ENCODE results near the gene FAM107B. TPM values are rescaled to one million over a fixed set of nuclear protein-coding genes. Genes with fewer than 3 reads are reported as not detected.

Gene FAM107B
- total and polyA plus RNA-seq, 2 donors (not counting 3 experiments of a cell fraction or from before 2014, with no cell fraction given), result 39.2 to 176 TPM

- Histone ChIP-seq H3K9me3 (replicated peaks; ENCODE audit: control insufficient read depth, insufficient read depth, low read length) (no peaks in the 10 kb centered on the region), H4K20me1 (replicated peaks; ENCODE audit: control insufficient read depth, extremely low read depth, insufficient read depth, low read length) (no peaks in the 10 kb centered on the region), H3K4me3 (replicated peaks in 1 of 3; ENCODE audit: insufficient read depth in 1 of 3, low read depth in 1 of 3, low read length in 3 of 3) (no peak overlapping the region), H3K27me3 (ENCODE audit: control insufficient read depth in 2 of 2, insufficient read depth in 2 of 2, low read length in 2 of 2) (peaks cover 0 to 2% of the 10 kb centered on the region in 2 experiments), H3K4me1 (ENCODE audit: control insufficient read depth, extremely low read depth, insufficient read depth, low read length) (no peaks in the 10 kb centered on the region), H3K9me1 (replicated peaks; ENCODE audit: control insufficient read depth, extremely low read depth, insufficient read depth, low read length) (no peaks in the 10 kb centered on the region), H2AFZ (ENCODE audit: low read depth, low read length) (no peak overlapping the region), H3K4me2 (ENCODE audit: insufficient read depth, low read length) (no peak overlapping the region), H3K36me3 (ENCODE audit: control insufficient read depth in 2 of 2, extremely low read depth in 1 of 2, insufficient read depth in 2 of 2, low read length in 2 of 2) (no peaks in the 10 kb centered on the region), H3K79me2 (ENCODE audit: control insufficient read depth, insufficient read depth, low read length) (no peaks in the 10 kb centered on the region), H3K9ac (replicated peaks; ENCODE audit: extremely low read depth, insufficient read depth, low read length) (no peak overlapping the region), H3K27ac (ENCODE audit: insufficient read depth, low read depth, low read length) (no peak overlapping the region)
- FAIRE-seq (no peak), DNase-seq (ENCODE audit: low read depth, low spot score) (no peak)
- dilution Hi-C loops (cut with MboI; ENCODE audit: extremely low pct_ligation_motif_present, low sequenced_read_pairs) (no loop called here), intact Hi-C loops (cut with micrococcal nuclease) (no loop called here)
- ChIA-PET CTCF (no interaction called here), POLR2A (no interaction called here)
- TF ChIP-seq JUN (IDR thresholded peaks at IDR 0.05; ENCODE audit: borderline replicate concordance, insufficient read depth, insufficient read length, low read depth) (no peak), FOS (IDR thresholded peaks at IDR 0.05; ENCODE audit: borderline replicate concordance, insufficient read depth, low read length) (no peak), MAX (IDR thresholded peaks at IDR 0.05; ENCODE audit: insufficient read depth, insufficient read length) (no peak), EZH2 (IDR thresholded peaks at IDR 0.05; ENCODE audit: borderline replicate concordance, low read depth, low read length, severe bottlenecking) (no peak), POLR2AphosphoS5 (IDR thresholded peaks at IDR 0.05; ENCODE audit: insufficient read depth, low read depth, low read length) (no peak), POLR2A (IDR thresholded peaks at IDR 0.05; ENCODE audit: low read depth, low read length) (no peak), MYC (IDR thresholded peaks at IDR 0.05; ENCODE audit: low read depth, low read length) (no peak), GATA2 (IDR thresholded peaks at IDR 0.05; ENCODE audit: insufficient read depth, insufficient read length, low read depth, low read length) (no peak), CTCF (IDR thresholded peaks at IDR 0.05; ENCODE audit: extremely low read depth in 1 of 2, insufficient read depth in 1 of 2, low read depth in 1 of 2, low read length in 2 of 2) (no peak)
- no TSS peak for BruUV-seq (replicated peaks)
Measured at GRCh38 chr10:14698111-14698828, 76.4 kb downstream of the FAM107B start.

Measured in endothelial cell of umbilical vein (primary cell).